GM19025 (cell line): ENCODE data around the gene SLC35B2.

Source experiments
- ATAC-seq: cut with Tn5 transposase; IDR thresholded peaks from one replicate; pipeline ENCODE4 v1.9.1; 2021; ENCODE audit warnings: mild to moderate bottlenecking, low read depth, moderate library complexity; ENCODE audit not compliant: unreplicated experiment

Gene SLC35B2

GRCh38 chr6:44255105-44255808, 2.1 kb downstream of the SLC35B2 start:
- ATAC-seq, result no peak

DNA sequence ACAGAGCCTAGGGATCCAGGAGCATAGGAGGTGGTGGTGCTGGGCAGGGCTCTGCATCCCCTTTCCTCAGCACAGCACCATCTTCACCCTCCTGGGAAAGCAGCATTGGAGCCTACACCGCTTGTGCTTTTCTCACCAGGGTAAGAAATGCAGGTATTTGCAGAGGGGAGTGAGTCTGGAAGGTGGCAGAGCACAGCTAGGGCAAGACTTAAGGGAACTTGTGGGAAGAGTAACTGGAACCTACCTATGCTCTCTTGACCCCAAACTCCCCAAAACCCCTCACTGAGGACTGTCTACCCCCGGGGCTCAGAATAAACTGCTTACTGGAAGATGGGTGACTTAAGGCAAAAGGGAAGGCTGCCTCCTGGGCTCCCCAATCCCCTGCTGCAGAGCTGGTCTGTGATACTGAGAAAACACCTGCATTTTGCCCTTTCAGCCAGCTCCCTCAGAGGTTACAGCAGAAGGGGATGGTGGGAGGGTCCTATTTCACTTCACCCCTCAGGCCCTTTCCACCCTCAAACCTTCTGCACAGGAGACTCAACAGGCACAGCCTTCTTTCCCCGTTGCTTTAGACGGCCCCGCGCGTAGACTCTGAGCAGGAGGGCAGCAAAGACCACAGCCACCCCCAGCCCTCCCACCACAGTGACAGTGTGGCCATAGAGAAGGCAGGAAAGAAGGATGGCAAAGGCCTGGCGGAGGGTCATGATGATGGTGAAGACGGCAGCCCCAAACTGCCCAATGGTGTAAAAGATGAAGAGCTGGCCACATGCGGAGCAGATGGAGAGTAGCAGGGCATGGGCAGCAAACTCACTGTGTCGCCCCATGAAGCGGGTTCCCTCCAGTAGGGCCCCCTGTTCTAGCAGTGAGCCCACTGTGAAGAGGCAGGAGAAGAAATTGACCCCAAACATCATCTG, 2.9 kb downstream of the SLC35B2 start:
- no peak for ATAC-seq

DNA sequence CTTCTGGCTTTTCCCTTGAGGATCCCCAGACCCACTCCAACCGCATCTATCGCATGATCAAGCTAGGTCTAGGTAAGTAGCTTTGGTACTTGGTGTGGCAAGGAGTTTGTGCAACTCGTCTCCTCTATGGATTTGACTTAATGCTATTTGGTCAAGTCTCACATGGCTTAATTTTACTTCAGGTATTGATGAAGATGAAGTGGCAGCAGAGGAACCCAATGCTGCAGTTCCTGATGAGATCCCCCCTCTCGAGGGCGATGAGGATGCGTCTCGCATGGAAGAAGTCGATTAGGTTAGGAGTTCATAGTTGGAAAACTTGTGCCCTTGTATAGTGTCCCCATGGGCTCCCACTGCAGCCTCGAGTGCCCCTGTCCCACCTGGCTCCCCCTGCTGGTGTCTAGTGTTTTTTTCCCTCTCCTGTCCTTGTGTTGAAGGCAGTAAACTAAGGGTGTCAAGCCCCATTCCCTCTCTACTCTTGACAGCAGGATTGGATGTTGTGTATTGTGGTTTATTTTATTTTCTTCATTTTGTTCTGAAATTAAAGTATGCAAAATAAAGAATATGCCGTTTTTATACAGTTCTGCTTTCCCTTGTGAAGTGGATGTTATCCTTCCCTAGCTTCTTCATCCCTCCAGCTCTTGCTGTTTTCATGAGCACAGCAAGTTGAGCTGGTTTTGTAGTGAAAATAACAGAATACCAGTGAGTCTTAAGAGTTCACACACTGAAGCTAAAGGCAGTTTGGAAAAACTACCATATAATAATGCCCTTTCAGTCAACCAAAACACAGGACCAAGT, 3.8 kb downstream of the SLC35B2 start:
- no peak for ATAC-seq

GRCh38 chr6:44251576-44252524, 5.5 kb downstream of the SLC35B2 start:
- no peak for ATAC-seq

GRCh38 chr6:44250718-44251123, 6.6 kb downstream of the SLC35B2 start:
- no peak for ATAC-seq

DNA sequence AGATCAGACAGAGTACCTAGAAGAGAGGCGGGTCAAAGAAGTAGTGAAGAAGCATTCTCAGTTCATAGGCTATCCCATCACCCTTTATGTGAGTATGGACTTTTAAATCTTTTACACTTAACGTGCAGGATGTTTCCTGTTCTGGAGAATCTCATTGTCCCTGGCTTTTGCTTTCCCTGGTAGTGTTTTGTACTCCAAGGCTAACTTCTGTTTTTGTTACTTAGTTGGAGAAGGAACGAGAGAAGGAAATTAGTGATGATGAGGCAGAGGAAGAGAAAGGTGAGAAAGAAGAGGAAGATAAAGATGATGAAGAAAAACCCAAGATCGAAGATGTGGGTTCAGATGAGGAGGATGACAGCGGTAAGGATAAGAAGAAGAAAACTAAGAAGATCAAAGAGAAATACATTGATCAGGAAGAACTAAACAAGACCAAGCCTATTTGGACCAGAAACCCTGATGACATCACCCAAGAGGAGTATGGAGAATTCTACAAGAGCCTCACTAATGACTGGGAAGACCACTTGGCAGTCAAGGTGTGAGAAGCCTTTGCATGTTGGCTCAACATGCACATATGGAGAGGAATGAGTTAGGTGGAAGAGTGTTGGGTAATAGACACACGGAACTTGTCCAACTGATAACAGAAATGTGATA, 7.1 kb downstream of the SLC35B2 start:
- ATAC-seq, result no peak

GRCh38 chr6:44249082-44249748, 8.1 kb downstream of the SLC35B2 start:
- no peak for ATAC-seq

GRCh38 chr6:44248579-44248978, 8.7 kb downstream of the SLC35B2 start:
- ATAC-seq, result no peak

DNA sequence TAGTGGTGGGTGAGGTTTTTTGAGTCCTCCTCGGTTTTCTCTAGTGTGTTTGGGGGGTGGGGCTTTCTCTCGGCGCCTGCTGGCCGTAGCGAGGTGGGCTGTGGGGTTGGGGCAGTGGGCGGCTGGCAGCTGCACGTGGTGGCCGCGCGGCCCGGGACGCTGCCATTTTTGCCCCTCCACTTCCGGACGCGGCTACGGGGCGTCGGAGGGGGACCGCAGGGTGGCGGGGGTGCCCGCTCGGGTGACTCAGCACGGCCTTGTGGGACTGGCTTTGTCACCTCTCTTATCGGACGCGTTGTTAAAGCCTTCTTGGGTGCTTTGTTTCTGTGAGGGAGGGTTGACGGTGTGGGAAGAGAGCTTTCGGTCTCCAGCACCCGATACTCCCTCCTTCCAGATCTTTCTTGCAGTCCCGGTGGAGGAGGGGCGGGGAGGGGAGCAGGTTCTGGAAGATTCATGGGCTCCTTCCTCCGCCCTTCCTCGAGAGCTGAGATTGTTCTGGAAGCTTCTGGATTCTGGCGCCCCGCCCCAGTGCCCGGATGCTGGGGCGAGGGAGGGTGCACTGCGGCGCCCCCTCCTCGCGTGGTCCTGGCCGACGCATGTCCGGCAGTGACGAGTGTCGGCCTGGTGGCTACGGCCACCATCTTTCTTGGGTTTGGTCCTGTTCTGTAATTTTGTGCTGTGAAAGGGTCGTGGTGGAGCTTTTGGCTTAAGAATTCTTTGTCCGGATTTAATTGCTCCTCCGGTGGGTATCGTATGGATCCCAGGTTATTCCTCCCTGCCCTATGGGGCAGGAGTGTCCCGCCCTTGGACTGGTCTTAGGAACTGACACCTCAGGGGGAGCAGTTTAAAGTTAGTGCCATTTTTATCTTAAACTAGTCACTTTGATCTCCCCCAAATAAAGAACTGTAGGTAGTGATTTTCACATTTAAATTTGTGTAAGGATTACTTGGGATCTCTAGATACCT, 9.7 kb downstream of the SLC35B2 start:
- peak; percentile 19 for ATAC-seq

- peak; percentile 46 for ATAC-seq
These were observed 10.5 kb downstream of the SLC35B2 start, which contains the start of gene HSP90AB1 for GRCh38 chr6:44246663-44247337. Gene HSP90AB1, plus strand, starts transcription at chr6:44247101. Its CDS starts 1,529 bp downstream, at chr6:44248630.

- ATAC-seq, result peak; percentile 52
These were observed 11.2 kb downstream of the SLC35B2 start for GRCh38 chr6:44245912-44246662.

DNA sequence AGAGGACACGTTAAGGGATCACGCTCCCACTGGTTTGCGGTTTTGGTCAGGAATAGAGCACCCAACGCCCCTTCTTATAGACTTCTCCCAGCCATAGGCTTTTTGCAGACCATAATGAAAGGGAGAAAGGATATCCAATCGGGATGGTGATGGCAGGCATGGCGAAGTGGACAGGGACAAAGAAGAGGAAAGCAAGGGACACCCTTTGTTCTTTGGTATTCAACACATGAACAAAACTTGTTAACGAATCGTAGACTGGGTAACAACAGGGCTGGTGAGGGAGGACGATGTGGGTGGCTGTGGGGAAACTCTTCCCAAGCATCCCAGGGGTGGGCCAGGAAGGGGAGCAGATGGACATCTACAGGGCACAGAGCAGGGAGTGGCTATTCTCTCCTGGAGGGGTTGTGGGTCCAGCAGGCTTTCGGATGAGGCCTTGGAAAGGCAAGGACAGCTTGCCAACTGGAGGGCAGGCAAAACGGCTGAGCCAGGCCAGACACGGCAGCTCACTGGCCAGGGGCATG, 11.9 kb downstream of the SLC35B2 start:
- no peak for ATAC-seq

DNA sequence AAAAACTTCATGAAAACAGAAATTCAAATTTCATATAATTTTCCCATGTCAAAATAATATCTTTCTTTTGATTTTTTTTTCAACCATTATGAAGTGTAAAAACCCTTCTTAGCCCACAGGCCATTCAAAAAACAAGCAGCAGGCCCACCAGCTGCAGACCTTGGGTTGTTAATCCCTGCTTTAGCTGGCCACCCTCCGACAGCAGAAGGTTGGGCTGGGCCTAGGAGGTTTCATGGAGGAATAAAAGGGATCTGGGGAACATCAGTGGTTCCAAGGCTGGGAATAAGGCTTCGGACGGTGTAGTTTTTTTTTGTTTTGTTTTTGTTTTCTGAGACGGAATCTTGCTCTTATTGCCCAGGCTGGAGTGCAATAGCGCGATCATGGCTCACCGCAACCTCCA, 14.0 kb downstream of the SLC35B2 start:
- ATAC-seq, result no peak

GRCh38 chr6:44238687-44239350, 18.5 kb downstream of the SLC35B2 start:
- ATAC-seq, result no peak

GRCh38 chr6:44237813-44238433, 19.4 kb downstream of the SLC35B2 start:
- ATAC-seq, result peak; percentile 81
